Measurements from ENCODE around the gene SMAD5. TPM values are rescaled to one million over a fixed set of nuclear protein-coding genes. Genes with fewer than 3 reads are reported as not detected.
A peak's percentile ranks its signal among the peaks of the same experiment; 100 is the strongest.

SMAD5 gene
- 16.4 and 16.7 TPM in 2 replicates for polyA plus RNA-seq (2013)

GRCh38 chr5:136132557-136133221 lies at the start of gene SMAD5:
Gene SMAD5, plus strand, starts transcription at chr5:136132845. Its CDS starts 20,916 bp downstream, at chr5:136153761.
- peak within 1 kb of the TSS; percentile 93 for H4K91ac ChIP-seq (ENCODE audit: low read depth, low read length)
- H3K4me3 ChIP-seq (ENCODE audit: low read depth, low read length): peak within 1 kb of the TSS; percentile 97
- no peaks in the 10 kb centered on the region for H3K9me3 ChIP-seq (ENCODE audit: insufficient read depth, low read depth, low read length)
- H2BK5ac ChIP-seq (ENCODE audit: low read depth, low read length, poor library complexity): peak within 1 kb of the TSS; percentile 68
- peak within 1 kb of the TSS; percentile 86 for H3K14ac ChIP-seq (ENCODE audit: low read length)
- peak within 1 kb of the TSS; percentile 99 for H3K9ac ChIP-seq (ENCODE audit: low read length)
- peak; percentile 93 to 97 for DNase-seq
- no CpG with 5 or more reads among the region's 81 CpGs for WGBS (ENCODE audit: extremely low coverage, insufficient coverage, insufficient read length)
- H3K79me2 ChIP-seq (ENCODE audit: control insufficient read depth, insufficient read depth, low read length, poor library complexity): peaks cover 8% of the 10 kb centered on the region
- peak within 1 kb of the TSS; percentile 57 for H3K4ac ChIP-seq (ENCODE audit: low read depth, low read length)
- H3K36me3 ChIP-seq (ENCODE audit: control insufficient read depth in 1 of 2, insufficient read depth in 2 of 2, low read length in 2 of 2): no peaks in the 10 kb centered on the region
- H2BK120ac ChIP-seq (ENCODE audit: insufficient read depth, low read length, poor library complexity): peak within 1 kb of the TSS; percentile 50
- H3K27me3 ChIP-seq (ENCODE audit: insufficient read depth, low read length): no peaks in the 10 kb centered on the region
- H3K23ac ChIP-seq (ENCODE audit: low read length): no peak within 1 kb of the TSS
- peak within 1 kb of the TSS; percentile 86 for H3K27ac ChIP-seq (ENCODE audit: low read depth, low read length)
- H2BK12ac ChIP-seq (ENCODE audit: low read length): peak within 1 kb of the TSS; percentile 86
- H2AK5ac ChIP-seq (ENCODE audit: low read length): peak within 1 kb of the TSS; percentile 67
- peak within 1 kb of the TSS; percentile 76 for H4K12ac ChIP-seq (ENCODE audit: low read depth, low read length)
- peak within 1 kb of the TSS; percentile 77 for H2AFZ ChIP-seq (ENCODE audit: insufficient read depth, low read length, poor library complexity)
- H3K79me1 ChIP-seq (ENCODE audit: low read length): peaks cover 9% of the 10 kb centered on the region
- H3K18ac ChIP-seq (ENCODE audit: low read length): peak within 1 kb of the TSS; percentile 95
- H3K4me1 ChIP-seq (ENCODE audit: control insufficient read depth in 1 of 2, insufficient read depth in 2 of 2, low read length in 2 of 2): peaks cover 3 to 4% of the 10 kb centered on the region in 2 experiments
- peak within 1 kb of the TSS; percentile 92 for H4K8ac ChIP-seq (ENCODE audit: low read depth, low read length)
- H3K4me2 ChIP-seq (ENCODE audit: low read length): peak within 1 kb of the TSS; percentile 97

GRCh38 chr5:136084698-136085097 lies 47.9 kb upstream of the SMAD5 start:
- WGBS (ENCODE audit: extremely low coverage, insufficient coverage, insufficient read length): no CpG with 5 or more reads among the region's 1 CpG
- no peak overlapping the region for H3K23ac ChIP-seq (ENCODE audit: low read length)
- no peak overlapping the region for H2BK120ac ChIP-seq (ENCODE audit: insufficient read depth, low read length, poor library complexity)
- no peak overlapping the region for H2AFZ ChIP-seq (ENCODE audit: insufficient read depth, low read length, poor library complexity)
- no peak overlapping the region for H2BK5ac ChIP-seq (ENCODE audit: low read depth, low read length, poor library complexity)
- H2AK5ac ChIP-seq (ENCODE audit: low read length): no peak overlapping the region
- H3K27ac ChIP-seq (ENCODE audit: low read depth, low read length): no peak overlapping the region
- H3K4me1 ChIP-seq (ENCODE audit: control insufficient read depth in 1 of 2, insufficient read depth in 2 of 2, low read length in 2 of 2): peaks cover 0 to 2% of the 10 kb centered on the region in 2 experiments
- no peaks in the 10 kb centered on the region for H3K79me1 ChIP-seq (ENCODE audit: low read length)
- no peak overlapping the region for H4K12ac ChIP-seq (ENCODE audit: low read depth, low read length)
- H3K79me2 ChIP-seq (ENCODE audit: control insufficient read depth, insufficient read depth, low read length, poor library complexity): no peaks in the 10 kb centered on the region
- no peak overlapping the region for H2BK12ac ChIP-seq (ENCODE audit: low read length)
- H3K18ac ChIP-seq (ENCODE audit: low read length): no peak overlapping the region
- H3K36me3 ChIP-seq (ENCODE audit: control insufficient read depth in 1 of 2, insufficient read depth in 2 of 2, low read length in 2 of 2): no peaks in the 10 kb centered on the region
- H3K4ac ChIP-seq (ENCODE audit: low read depth, low read length): no peak overlapping the region
- no peak overlapping the region for H3K9ac ChIP-seq (ENCODE audit: low read length)
- no peak overlapping the region for H3K4me3 ChIP-seq (ENCODE audit: low read depth, low read length)
- no peak for DNase-seq
- no peak overlapping the region for H3K14ac ChIP-seq (ENCODE audit: low read length)
- H3K4me2 ChIP-seq (ENCODE audit: low read length): no peak overlapping the region
- H3K27me3 ChIP-seq (ENCODE audit: insufficient read depth, low read length): no peaks in the 10 kb centered on the region
- no peak overlapping the region for H4K91ac ChIP-seq (ENCODE audit: low read depth, low read length)
- no peak overlapping the region for H4K8ac ChIP-seq (ENCODE audit: low read depth, low read length)
- peaks cover 2% of the 10 kb centered on the region for H3K9me3 ChIP-seq (ENCODE audit: insufficient read depth, low read depth, low read length)

GRCh38 chr5:136086783-136087566 lies 45.7 kb upstream of the SMAD5 start:
- no CpG with 5 or more reads among the region's 5 CpGs for WGBS (ENCODE audit: extremely low coverage, insufficient coverage, insufficient read length)
- H2BK120ac ChIP-seq (ENCODE audit: insufficient read depth, low read length, poor library complexity): no peak overlapping the region
- H3K36me3 ChIP-seq (ENCODE audit: control insufficient read depth in 1 of 2, insufficient read depth in 2 of 2, low read length in 2 of 2): no peaks in the 10 kb centered on the region
- no peak overlapping the region for H4K12ac ChIP-seq (ENCODE audit: low read depth, low read length)
- H3K4ac ChIP-seq (ENCODE audit: low read depth, low read length): no peak overlapping the region
- H2AFZ ChIP-seq (ENCODE audit: insufficient read depth, low read length, poor library complexity): no peak overlapping the region
- H3K9me3 ChIP-seq (ENCODE audit: insufficient read depth, low read depth, low read length): peaks cover 2% of the 10 kb centered on the region
- no peak for DNase-seq
- H3K27ac ChIP-seq (ENCODE audit: low read depth, low read length): no peak overlapping the region
- H4K91ac ChIP-seq (ENCODE audit: low read depth, low read length): no peak overlapping the region
- no peak overlapping the region for H3K4me2 ChIP-seq (ENCODE audit: low read length)
- no peaks in the 10 kb centered on the region for H3K27me3 ChIP-seq (ENCODE audit: insufficient read depth, low read length)
- H3K4me3 ChIP-seq (ENCODE audit: low read depth, low read length): no peak overlapping the region
- H3K79me1 ChIP-seq (ENCODE audit: low read length): no peaks in the 10 kb centered on the region
- no peak overlapping the region for H2BK5ac ChIP-seq (ENCODE audit: low read depth, low read length, poor library complexity)
- H2BK12ac ChIP-seq (ENCODE audit: low read length): no peak overlapping the region
- H3K79me2 ChIP-seq (ENCODE audit: control insufficient read depth, insufficient read depth, low read length, poor library complexity): no peaks in the 10 kb centered on the region
- H3K18ac ChIP-seq (ENCODE audit: low read length): no peak overlapping the region
- no peaks in the 10 kb centered on the region for H3K4me1 ChIP-seq (ENCODE audit: control insufficient read depth in 1 of 2, insufficient read depth in 2 of 2, low read length in 2 of 2)
- no peak overlapping the region for H3K23ac ChIP-seq (ENCODE audit: low read length)
- no peak overlapping the region for H4K8ac ChIP-seq (ENCODE audit: low read depth, low read length)
- no peak overlapping the region for H3K9ac ChIP-seq (ENCODE audit: low read length)
- no peak overlapping the region for H3K14ac ChIP-seq (ENCODE audit: low read length)
- no peak overlapping the region for H2AK5ac ChIP-seq (ENCODE audit: low read length)

GRCh38 chr5:136087961-136088871 lies 44.4 kb upstream of the SMAD5 start:
- Histone ChIP-seq H3K14ac (ENCODE audit: low read length) (no peak overlapping the region), H2AFZ (ENCODE audit: insufficient read depth, low read length, poor library complexity) (no peak overlapping the region)
- WGBS (ENCODE audit: extremely low coverage, insufficient coverage, insufficient read length): no CpG with 5 or more reads among the region's 16 CpGs

More at GRCh38 chr5:136087961-136088871, 44.4 kb upstream of the SMAD5 start:
- H3K79me1 ChIP-seq (ENCODE audit: low read length): no peaks in the 10 kb centered on the region
- H3K9ac ChIP-seq (ENCODE audit: low read length): no peak overlapping the region
- peaks cover 2% of the 10 kb centered on the region for H3K9me3 ChIP-seq (ENCODE audit: insufficient read depth, low read depth, low read length)
- no peak overlapping the region for H3K4me2 ChIP-seq (ENCODE audit: low read length)
- no peak overlapping the region for H2BK12ac ChIP-seq (ENCODE audit: low read length)
- no peak overlapping the region for H2BK120ac ChIP-seq (ENCODE audit: insufficient read depth, low read length, poor library complexity)
- H4K91ac ChIP-seq (ENCODE audit: low read depth, low read length): no peak overlapping the region
- no peak overlapping the region for H3K4me3 ChIP-seq (ENCODE audit: low read depth, low read length)
- no peak overlapping the region for H2BK5ac ChIP-seq (ENCODE audit: low read depth, low read length, poor library complexity)
- H2AK5ac ChIP-seq (ENCODE audit: low read length): no peak overlapping the region
- no peak overlapping the region for H3K4ac ChIP-seq (ENCODE audit: low read depth, low read length)
- no peak overlapping the region for H4K8ac ChIP-seq (ENCODE audit: low read depth, low read length)
- no peak overlapping the region for H3K18ac ChIP-seq (ENCODE audit: low read length)
- H3K79me2 ChIP-seq (ENCODE audit: control insufficient read depth, insufficient read depth, low read length, poor library complexity): no peaks in the 10 kb centered on the region
- H3K23ac ChIP-seq (ENCODE audit: low read length): peak overlapping the region; percentile 18
- no peaks in the 10 kb centered on the region for H3K27me3 ChIP-seq (ENCODE audit: insufficient read depth, low read length)
- no peak overlapping the region for H3K27ac ChIP-seq (ENCODE audit: low read depth, low read length)
- no peak for DNase-seq
- no peaks in the 10 kb centered on the region for H3K36me3 ChIP-seq (ENCODE audit: control insufficient read depth in 1 of 2, insufficient read depth in 2 of 2, low read length in 2 of 2)
- no peaks in the 10 kb centered on the region for H3K4me1 ChIP-seq (ENCODE audit: control insufficient read depth in 1 of 2, insufficient read depth in 2 of 2, low read length in 2 of 2)
- no peak overlapping the region for H4K12ac ChIP-seq (ENCODE audit: low read depth, low read length)

Data from trophoblast cell (in vitro differentiated cells and primary cell).